Erythroblast (primary cell): ENCODE measurements around the gene KRT31.
"Not testable (repeated sequence)": the region's sequence is repeated elsewhere in the genome, so short reads cannot be mapped to it uniquely, and the experiment has no call there.

Experiments used
- DNase-seq, 2 experiments: peaks; one replicate each; lab custom pipeline; 2025; lab: John Stamatoyannopoulos, UW
- GATA1 ChIP-seq: IDR thresholded peaks from 2 replicates; pipeline ENCODE4 v1.6.1; 2011; ENCODE audit warnings: low read depth, mild to moderate bottlenecking, control low read depth, low read length, moderate library complexity
- POLR2A ChIP-seq: IDR thresholded peaks from 2 replicates; pipeline ENCODE4 v1.6.1; 2011; ENCODE audit warnings: mild to moderate bottlenecking, low read length

Gene KRT31

GRCh38 chr17:41428591-41429291 lies 31.3 kb upstream of the KRT31 start:
- TF ChIP-seq POLR2A (no peak), GATA1 (no peak)
- DNase-seq: no peak

DNA sequence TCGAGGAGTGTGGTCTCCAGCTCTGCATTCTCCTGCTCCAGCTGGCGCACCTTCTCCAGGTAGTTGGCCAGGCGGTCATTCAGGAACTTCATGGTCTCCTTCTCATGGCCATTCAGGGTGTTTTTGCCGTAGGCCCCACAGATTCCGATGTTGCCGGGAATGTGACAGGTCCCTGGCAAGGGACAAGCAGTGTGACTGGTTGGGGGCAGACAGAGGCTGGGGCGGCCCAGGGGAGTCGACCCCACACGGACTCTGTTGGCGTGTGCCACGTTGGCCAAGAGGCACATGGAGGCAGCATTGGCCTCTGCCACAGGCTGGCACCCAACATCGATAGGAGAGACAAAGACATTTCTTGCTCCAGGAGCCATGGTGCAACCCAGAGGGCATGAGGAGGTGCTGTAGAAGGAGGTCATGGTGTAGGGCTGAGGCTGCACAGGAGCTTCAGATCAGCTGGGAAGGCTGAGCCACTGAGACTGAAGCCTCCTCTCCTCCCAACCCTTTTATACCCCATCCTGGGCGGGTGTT lies 26.8 kb upstream of the KRT31 start, which contains the start of gene KRT37:
Gene KRT37, minus strand, starts transcription at position 475 of the 525 bp plus-strand sequence. Its CDS starts 62 bp downstream, at position 413.
- DNase-seq: no peak
- TF ChIP-seq GATA1 (no peak), POLR2A (no peak)

GRCh38 chr17:41422586-41422985 lies 25.2 kb upstream of the KRT31 start:
- not testable (repeated sequence) for DNase-seq

DNA sequence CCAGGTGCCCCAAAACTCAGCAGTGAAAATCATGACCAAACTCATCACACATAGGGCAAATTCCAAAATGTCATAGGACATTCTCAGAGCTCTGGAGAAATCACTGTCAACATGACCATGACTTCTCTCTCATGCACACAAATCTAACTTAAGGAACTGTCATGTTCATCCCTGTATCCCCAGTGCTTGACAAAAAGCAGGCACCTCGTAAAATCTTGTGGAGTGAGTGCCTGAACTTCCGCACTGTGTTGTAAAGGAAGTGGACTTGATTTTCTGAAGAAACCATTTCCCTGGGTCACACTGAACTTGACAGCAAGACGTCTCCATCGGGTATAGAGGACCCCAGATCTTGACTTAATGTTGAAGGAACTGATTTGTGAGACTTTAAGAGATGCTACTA lies 24.2 kb upstream of the KRT31 start:
- TF ChIP-seq POLR2A (no peak), GATA1 (no peak)
- no peak for DNase-seq

- no peak for DNase-seq
- TF ChIP-seq GATA1 (no peak), POLR2A (no peak)
These were observed 23.7 kb upstream of the KRT31 start for GRCh38 chr17:41421116-41421515.

DNA sequence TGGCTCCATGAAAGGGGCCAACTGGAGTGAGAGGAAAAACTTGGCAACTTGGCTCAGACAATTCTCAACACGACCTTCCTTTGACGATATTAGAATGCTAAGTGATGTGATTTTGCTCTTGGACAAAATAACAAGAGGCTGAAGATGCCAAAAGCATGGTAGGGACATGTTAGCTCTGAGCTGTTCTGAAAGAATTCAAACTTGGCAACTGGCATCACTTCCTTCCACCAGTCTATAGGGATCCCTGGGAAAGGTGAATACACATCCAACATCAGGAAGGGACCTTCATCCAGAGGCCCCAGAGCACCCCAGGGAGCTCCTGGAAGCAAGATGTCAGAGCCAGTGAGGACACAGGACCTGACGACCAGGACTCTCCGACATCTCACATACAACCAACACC lies 22.7 kb upstream of the KRT31 start:
- DNase-seq: no peak
- no peak for TF ChIP-seq GATA1
- no peak for TF ChIP-seq POLR2A

- TF ChIP-seq POLR2A: no peak
- TF ChIP-seq GATA1: no peak
- DNase-seq: no peak
These were observed 22.3 kb upstream of the KRT31 start for GRCh38 chr17:41419716-41420115.

GRCh38 chr17:41418116-41418860 lies 20.9 kb upstream of the KRT31 start:
- no peak for DNase-seq
- no peak for TF ChIP-seq POLR2A
- no peak for TF ChIP-seq GATA1

- DNase-seq: peak in 1 of 2 experiments; percentile 18
- TF ChIP-seq POLR2A (no peak), GATA1 (no peak)
These were observed 20.2 kb upstream of the KRT31 start for GRCh38 chr17:41417576-41418015.

DNA sequence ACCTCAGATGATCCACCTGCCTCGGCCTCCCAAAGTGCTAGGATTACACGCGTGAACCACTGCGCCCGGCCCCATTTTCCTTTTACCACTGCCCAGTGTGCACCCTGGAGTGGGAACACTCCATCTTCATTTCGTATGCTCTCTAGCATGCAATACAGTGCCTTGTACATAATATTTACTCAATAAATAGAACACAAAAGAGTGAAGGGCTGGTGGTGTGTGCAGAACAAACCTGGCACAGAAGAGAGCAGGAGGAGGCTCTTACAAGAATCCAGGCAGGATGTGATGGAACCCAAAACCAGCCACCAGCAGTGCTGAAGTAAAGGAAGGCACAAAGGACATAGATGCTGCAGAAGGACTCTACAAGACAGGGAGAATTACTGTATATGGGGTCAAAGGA lies 19.7 kb upstream of the KRT31 start:
- TF ChIP-seq POLR2A: no peak
- no peak for TF ChIP-seq GATA1
- DNase-seq: no peak

GRCh38 chr17:41416479-41416878 lies 19.1 kb upstream of the KRT31 start:
- TF ChIP-seq GATA1 (no peak), POLR2A (no peak)
- no peak for DNase-seq

DNA sequence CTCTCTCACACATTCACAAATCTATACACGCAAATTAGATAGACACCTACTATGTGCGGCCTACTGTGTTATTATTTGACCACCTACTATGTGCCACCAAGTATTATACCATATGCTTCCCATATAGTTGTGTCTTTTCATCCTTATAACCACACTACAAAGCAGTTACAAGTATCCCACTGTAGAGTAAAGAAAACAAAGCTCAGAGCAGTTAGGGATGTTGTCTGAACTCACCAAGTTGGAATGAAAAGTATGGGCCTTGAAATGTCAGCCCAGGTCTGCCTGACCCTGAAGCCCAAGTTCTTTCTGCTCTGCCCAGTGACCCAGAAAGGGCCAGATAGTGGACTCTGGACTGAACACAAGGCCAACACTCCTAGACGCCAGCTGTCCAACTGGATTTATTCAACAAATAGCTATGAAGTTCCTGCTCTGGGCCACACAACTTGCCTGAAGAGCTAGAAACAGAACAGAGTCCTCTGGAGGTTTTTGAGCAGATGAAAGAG lies 18.5 kb upstream of the KRT31 start:
- no peak for TF ChIP-seq GATA1
- TF ChIP-seq POLR2A: no peak
- DNase-seq: no peak

DNA sequence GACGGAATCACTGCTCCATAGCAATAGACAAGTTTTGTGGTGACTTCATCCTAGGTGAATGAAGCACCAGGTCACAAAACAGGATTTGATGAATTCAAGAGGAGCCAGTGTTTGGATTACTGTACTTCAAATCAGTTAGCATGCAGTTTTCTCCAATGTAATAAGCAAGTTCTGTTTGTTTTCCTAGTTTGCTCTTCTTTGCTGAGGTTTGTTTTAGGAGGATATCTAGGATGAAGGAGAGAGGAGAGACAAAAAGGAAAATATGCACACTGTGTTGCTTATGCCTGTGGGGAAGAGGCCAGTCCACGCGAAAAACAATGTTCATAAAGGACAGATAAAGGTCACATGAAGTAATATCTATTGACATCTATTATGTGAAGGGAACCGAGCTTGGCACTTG lies 18.0 kb upstream of the KRT31 start:
- TF ChIP-seq GATA1 (no peak), POLR2A (no peak)
- DNase-seq: no peak

GRCh38 chr17:41413982-41414381 lies 16.6 kb upstream of the KRT31 start:
- no peak for DNase-seq
- TF ChIP-seq GATA1: no peak
- TF ChIP-seq POLR2A: no peak

DNA sequence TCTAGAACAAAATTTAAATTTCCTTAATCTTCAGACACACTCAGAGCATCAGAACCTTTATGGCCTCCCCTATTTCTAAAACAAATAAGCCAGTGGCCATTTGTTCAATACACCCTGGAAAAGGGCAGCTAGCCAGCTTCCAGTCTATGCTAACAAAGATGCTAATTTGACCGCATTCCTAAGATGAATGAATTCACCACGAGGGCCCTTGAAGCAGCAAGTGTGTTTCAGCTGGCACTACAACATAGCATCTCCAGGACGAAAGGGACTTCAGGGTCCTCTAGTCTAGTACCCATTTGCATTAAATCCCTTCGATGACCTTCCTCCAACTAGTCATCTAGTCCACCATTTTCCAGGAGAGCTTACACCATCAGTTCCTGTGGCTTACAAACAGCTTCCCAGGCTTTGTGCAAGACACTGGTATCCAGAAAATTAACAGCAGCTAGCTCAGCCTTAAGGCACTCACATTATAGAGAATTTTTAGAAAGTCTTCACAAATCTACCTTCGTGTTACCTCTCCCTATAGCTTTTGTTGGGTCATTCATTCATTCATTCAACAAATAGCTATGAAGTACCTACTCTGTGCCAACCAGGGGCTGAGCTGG lies 16.0 kb upstream of the KRT31 start:
- TF ChIP-seq POLR2A: no peak
- no peak for TF ChIP-seq GATA1
- no peak for DNase-seq
